ENCODE data around the gene SLC6A8. TPM values are rescaled to one million over a fixed set of nuclear protein-coding genes. Genes with fewer than 3 reads are reported as not detected.

SLC6A8 gene
- total and polyA plus RNA-seq, 2 of the 4 experiments (the other 2 are of a cell fraction) = 7.2 to 25.5 TPM

DNA sequence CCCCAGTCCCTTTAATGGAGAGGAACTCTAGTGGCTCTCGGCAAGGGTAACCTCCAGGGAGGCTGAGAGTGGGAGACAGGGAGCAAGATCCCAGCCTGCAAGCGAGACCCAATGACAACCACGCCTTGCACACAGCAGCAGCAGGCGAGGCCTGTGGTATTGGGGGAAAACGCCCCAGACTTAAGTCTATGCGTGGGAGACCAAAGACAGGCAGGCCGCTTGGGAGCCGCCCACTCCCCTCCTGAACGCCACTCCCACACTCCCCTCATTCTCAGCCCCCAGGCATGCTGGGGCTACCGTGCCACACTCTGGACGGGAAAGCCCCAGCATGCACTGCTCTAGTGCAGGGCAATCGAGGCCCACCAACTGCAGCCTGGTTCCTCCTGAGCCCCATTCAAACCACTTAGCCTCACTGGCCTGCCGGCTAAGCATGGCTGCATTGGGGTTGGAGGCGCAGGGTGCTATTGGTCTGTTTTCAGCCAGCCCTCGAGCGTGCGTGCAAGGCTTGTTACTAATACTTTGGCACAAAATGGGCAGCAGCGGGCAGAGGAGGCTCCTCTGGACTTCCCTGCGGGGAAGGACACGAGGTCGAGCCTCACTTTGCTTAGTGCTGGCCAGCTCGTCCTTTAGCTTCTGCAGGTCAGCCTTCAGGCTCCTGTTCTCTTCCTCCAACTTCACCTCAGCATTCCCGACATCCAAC, 14.8 kb downstream of the SLC6A8 start:
- H3K9me1 ChIP-seq (ENCODE audit: insufficient read depth, low read length) = no peaks in the 10 kb centered on the region
- intact Hi-C loops (cut with micrococcal nuclease) (no loop called here), in situ Hi-C loops (cut with MboI; ENCODE audit: low sequenced_read_pairs) (no loop called here), dilution Hi-C loops (cut with HindIII; ENCODE audit: low sequenced_read_pairs, unreplicated experiment) (no loop called here)
- H3K14ac ChIP-seq (replicated peaks; ENCODE audit: low read depth, low read length) = no peak overlapping the region
- WGBS, 2 experiments (ENCODE audit: extremely low coverage in 2 of 2, insufficient read length in 1 of 2) = 75% methylated on average over 8 of the region's 23 CpGs; no CpG with 5 or more reads in 1 of the 2 experiments
- H2BK20ac ChIP-seq (ENCODE audit: low read depth, low read length) = no peak overlapping the region
- peaks cover 2% of the 10 kb centered on the region; the same call in 1 of the 2 replicates for H3K4me1 ChIP-seq (ENCODE audit: control insufficient read depth, insufficient read depth, low read length)
- no peak overlapping the region for H2AK9ac ChIP-seq (replicated peaks; ENCODE audit: low read depth, low read length, poor library complexity)
- no peak overlapping the region for H3K4ac ChIP-seq (ENCODE audit: low read depth, low read length)
- H3K79me1 ChIP-seq (ENCODE audit: low read depth in 1 of 2, low read length in 2 of 2) = peaks cover 0 to 3% of the 10 kb centered on the region in 2 experiments; a peak in 1 of 4 replicates
- no peak overlapping the region for H2BK15ac ChIP-seq (ENCODE audit: low read depth, low read length)
- TF ChIP-seq RAD21 (IDR thresholded peaks at IDR 0.05; ENCODE audit: low read length) = no peak
- TF ChIP-seq, protein P1, sequence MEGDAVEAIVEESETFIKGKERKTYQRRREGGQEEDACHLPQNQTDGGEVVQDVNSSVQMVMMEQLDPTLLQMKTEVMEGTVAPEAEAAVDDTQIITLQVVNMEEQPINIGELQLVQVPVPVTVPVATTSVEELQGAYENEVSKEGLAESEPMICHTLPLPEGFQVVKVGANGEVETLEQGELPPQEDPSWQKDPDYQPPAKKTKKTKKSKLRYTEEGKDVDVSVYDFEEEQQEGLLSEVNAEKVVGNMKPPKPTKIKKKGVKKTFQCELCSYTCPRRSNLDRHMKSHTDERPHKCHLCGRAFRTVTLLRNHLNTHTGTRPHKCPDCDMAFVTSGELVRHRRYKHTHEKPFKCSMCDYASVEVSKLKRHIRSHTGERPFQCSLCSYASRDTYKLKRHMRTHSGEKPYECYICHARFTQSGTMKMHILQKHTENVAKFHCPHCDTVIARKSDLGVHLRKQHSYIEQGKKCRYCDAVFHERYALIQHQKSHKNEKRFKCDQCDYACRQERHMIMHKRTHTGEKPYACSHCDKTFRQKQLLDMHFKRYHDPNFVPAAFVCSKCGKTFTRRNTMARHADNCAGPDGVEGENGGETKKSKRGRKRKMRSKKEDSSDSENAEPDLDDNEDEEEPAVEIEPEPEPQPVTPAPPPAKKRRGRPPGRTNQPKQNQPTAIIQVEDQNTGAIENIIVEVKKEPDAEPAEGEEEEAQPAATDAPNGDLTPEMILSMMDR (conservative IDR thresholded peaks at IDR 0.05; ENCODE audit: low read depth, low read length) = no peak
- TF ChIP-seq SMC3 (IDR thresholded peaks at IDR 0.05; ENCODE audit: low read depth, low read length) = no peak
- TF ChIP-seq MAZ (IDR thresholded peaks at IDR 0.05; ENCODE audit: borderline replicate concordance, low read depth, low read length) = no peak
- TF ChIP-seq, protein P2, sequence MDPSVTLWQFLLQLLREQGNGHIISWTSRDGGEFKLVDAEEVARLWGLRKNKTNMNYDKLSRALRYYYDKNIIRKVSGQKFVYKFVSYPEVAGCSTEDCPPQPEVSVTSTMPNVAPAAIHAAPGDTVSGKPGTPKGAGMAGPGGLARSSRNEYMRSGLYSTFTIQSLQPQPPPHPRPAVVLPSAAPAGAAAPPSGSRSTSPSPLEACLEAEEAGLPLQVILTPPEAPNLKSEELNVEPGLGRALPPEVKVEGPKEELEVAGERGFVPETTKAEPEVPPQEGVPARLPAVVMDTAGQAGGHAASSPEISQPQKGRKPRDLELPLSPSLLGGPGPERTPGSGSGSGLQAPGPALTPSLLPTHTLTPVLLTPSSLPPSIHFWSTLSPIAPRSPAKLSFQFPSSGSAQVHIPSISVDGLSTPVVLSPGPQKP (IDR thresholded peaks at IDR 0.05; ENCODE audit: borderline replicate concordance, low read depth, low read length) = no peak
- no peak for TF ChIP-seq FOS (IDR thresholded peaks at IDR 0.05; ENCODE audit: low read depth, low read length)
- no peak for TF ChIP-seq POLR2A (IDR thresholded peaks at IDR 0.05; ENCODE audit: low read depth, low read length)
- TF ChIP-seq CHD1 (IDR thresholded peaks at IDR 0.05; ENCODE audit: low read depth, low read length) = no peak
- no peak for TF ChIP-seq RFX5 (IDR thresholded peaks at IDR 0.05; ENCODE audit: low read depth, low read length)
- TF ChIP-seq, protein P3, sequence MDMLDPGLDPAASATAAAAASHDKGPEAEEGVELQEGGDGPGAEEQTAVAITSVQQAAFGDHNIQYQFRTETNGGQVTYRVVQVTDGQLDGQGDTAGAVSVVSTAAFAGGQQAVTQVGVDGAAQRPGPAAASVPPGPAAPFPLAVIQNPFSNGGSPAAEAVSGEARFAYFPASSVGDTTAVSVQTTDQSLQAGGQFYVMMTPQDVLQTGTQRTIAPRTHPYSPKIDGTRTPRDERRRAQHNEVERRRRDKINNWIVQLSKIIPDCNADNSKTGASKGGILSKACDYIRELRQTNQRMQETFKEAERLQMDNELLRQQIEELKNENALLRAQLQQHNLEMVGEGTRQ (IDR thresholded peaks at IDR 0.05; ENCODE audit: low read depth, low read length) = no peak
- TF ChIP-seq MXI1 (IDR thresholded peaks at IDR 0.05; ENCODE audit: borderline replicate concordance, low read depth, low read length) = no peak
- TF ChIP-seq MAFK (IDR thresholded peaks at IDR 0.05; ENCODE audit: low read depth, low read length) = no peak
- no peak for TF ChIP-seq CEBPB (IDR thresholded peaks at IDR 0.05; ENCODE audit: low read depth, low read length)
- TF ChIP-seq RCOR1 (IDR thresholded peaks at IDR 0.05; ENCODE audit: insufficient replicate concordance, low read length) = no peak
- TF ChIP-seq NFE2L2 (IDR thresholded peaks at IDR 0.05; ENCODE audit: low read depth, low read length) = no peak
- TF ChIP-seq BHLHE40 (IDR thresholded peaks at IDR 0.05; ENCODE audit: low read depth, low read length) = no peak
- no peak overlapping the region for H3K23ac ChIP-seq (ENCODE audit: low read depth, low read length)
- H3K4me3 ChIP-seq (ENCODE audit: insufficient read depth, low read depth, low read length) = no peak overlapping the region
- H4K5ac ChIP-seq (ENCODE audit: low read depth, low read length) = no peak overlapping the region
- BruUV-seq (replicated peaks) = no TSS peak
- no peak overlapping the region for H3K9ac ChIP-seq (ENCODE audit: low read depth, low read length)
- peaks cover 17% of the 10 kb centered on the region for H3K36me3 ChIP-seq (ENCODE audit: control insufficient read depth, insufficient read depth, low read length)
- no peaks in the 10 kb centered on the region for H3K27me3 ChIP-seq (ENCODE audit: control insufficient read depth, insufficient read depth, low read length)
- no peak overlapping the region for H2AFZ ChIP-seq (replicated peaks; ENCODE audit: low read length, poor library complexity)
- DNase-seq = no peak
- no peak overlapping the region for H4K91ac ChIP-seq (ENCODE audit: insufficient read depth, low read depth, low read length)
- H3K4me2 ChIP-seq (ENCODE audit: low read depth, low read length) = no peak overlapping the region
- ChIA-PET CTCF (no interaction called here), POLR2A (ENCODE audit: unreplicated experiment) (interaction anchor here (0.5 kb wide), 1 partner anchor 12 kb away, joined by 3 read pairs; no protein-coding TSS in a partner anchor)
- H3K18ac ChIP-seq (ENCODE audit: low read depth, low read length) = no peak overlapping the region
- no peak overlapping the region for H4K8ac ChIP-seq (ENCODE audit: low read depth in 2 of 2, low read length in 2 of 2)
- no peak for ATAC-seq (ENCODE audit: low read depth)
- no peaks in the 10 kb centered on the region for H4K20me1 ChIP-seq (ENCODE audit: insufficient read depth, low read length)
- no peak overlapping the region for H2BK5ac ChIP-seq (ENCODE audit: low read depth, low read length, poor library complexity, severe bottlenecking)
- H2BK120ac ChIP-seq (ENCODE audit: low read depth, low read length) = no peak overlapping the region
- H3K56ac ChIP-seq (ENCODE audit: extremely low read depth, insufficient read depth, low read length) = no peak overlapping the region
- no peaks in the 10 kb centered on the region for H3K9me3 ChIP-seq (ENCODE audit: control insufficient read depth, insufficient read depth, low read length)
- H2AK5ac ChIP-seq (ENCODE audit: low read depth, low read length) = no peak overlapping the region
- H3K27ac ChIP-seq (ENCODE audit: insufficient read depth, low read length) = no peak overlapping the region
